Activated CD4-positive, alpha-beta T cell treated with anti-CD3 and anti-CD28 coated beads, Interleukin-2, amount 50 U/mL, for 4 hours (primary cell): Measurements from ENCODE around the gene CHRNA9.
A peak's percentile ranks its signal among the peaks of the same experiment; 100 is the strongest.
"Not testable (repeated sequence)": the region's sequence is repeated elsewhere in the genome, so short reads cannot be mapped to it uniquely, and the experiment has no call there.

Source experiments
- DNase-seq, 2 experiments: peaks; one replicate each; pipeline ENCODE4 v3.0.0-alpha.2; 2020

CHRNA9 gene

GRCh38 chr4:40334591-40335524 lies at the start of gene CHRNA9:
Gene CHRNA9 (plus strand): TSS chr4:40335333. CDS start chr4:40335468, 135 bp downstream.
- no peak for DNase-seq

DNA sequence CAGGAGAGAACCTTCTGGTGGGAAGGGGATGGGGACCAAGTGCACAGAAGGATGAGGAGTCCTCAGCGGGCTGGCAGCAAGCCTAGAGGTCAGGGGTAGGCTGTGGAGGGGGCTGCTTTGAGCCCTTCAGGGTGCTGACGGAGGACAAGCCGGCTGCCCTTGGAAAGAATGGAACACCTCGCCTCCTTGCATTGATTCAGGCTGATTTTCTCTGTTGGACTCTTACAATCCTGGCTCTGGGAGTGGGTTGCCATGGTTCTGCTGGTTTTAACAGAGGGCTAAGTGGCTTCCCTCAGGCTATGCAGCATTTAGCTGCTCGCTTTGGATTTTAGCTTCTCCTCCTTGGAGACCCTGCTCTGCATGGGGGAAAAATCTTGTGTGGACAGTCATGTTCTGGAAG lies 49.4 kb upstream of the CHRNA9 start:
- DNase-seq: no peak

DNA sequence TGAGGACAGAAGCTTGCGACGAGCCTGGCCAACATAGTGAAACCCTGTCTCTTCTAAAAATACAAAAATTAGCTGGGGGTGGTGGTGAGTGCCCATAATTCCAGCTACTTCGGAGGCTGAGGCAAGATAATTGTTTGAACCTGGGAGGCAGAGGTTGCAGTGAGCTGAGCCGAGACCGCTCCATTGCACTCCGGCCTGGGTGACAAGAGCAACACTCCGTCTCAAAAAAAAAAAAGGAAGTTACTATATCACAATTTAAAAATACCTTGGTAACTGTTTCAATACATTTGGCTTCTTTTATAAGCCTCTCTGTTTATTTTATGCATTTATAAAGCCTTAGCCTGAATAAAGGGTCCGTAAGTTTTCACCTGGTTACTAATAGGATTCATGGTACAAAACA lies 46.6 kb upstream of the CHRNA9 start:
- DNase-seq: no peak

DNA sequence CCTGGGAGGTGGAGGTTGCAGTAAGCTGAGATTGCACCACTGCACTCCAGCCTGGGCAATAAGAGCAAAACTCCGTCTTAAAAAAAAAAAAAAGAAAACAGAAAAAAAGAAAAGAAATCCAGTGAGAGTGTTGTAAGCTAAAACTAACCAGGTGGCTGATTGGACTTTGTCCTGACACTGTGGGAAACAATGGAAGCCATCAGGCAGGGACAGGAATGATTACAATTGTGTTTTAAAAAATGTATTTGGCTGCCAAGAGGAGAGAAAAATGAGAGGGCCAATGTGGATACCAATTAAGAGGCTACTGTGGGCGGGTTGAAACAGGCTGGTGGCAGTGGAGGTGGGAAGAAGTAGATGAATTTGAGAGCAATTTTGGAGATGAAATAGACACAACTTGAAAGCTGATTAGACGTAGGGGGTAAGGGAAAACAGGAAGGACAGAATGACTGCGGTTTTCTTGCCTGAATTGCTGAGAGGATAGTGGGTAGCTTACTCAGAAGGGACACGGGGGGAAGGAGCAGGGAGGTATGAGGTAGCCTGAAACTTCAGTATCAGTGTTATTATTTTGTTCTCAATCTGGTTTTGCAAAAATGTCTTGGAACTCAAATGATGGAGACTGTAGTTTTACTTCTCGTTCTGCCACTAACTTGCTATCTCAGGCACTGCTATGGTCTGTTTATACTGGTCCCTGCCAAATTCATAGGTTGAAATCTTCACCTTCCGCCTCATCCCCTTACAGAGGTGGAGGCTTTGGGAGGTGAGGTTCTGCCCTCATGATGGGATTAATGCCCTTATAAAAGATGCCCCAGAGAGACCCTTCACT lies 45.6 kb upstream of the CHRNA9 start:
- no peak for DNase-seq

- not testable (repeated sequence) for DNase-seq
Measured at GRCh38 chr4:40290611-40291186, 44.4 kb upstream of the CHRNA9 start.

GRCh38 chr4:40292313-40292759 lies 42.8 kb upstream of the CHRNA9 start:
- DNase-seq: no peak

GRCh38 chr4:40294339-40294738 lies 40.8 kb upstream of the CHRNA9 start:
- no peak for DNase-seq

DNA sequence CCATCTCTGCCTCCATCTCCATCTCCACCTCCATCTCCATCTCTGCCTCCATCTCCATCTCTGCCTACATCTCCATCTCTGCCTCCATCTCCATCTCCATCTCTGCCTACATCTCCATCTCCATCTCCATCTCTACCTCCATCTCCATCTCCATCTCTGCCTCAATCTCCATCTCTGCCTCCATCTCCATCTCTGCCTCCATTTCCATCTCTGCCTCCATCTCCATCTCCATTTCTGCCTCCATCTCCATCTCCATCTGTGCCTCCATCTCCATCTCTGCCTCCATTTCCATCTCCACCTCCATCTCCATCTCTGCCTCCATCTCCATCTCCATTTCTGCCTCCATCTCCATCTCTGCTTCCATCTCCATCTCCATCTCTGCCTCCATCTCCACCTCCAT lies 40.1 kb upstream of the CHRNA9 start:
- not testable (repeated sequence) for DNase-seq

DNA sequence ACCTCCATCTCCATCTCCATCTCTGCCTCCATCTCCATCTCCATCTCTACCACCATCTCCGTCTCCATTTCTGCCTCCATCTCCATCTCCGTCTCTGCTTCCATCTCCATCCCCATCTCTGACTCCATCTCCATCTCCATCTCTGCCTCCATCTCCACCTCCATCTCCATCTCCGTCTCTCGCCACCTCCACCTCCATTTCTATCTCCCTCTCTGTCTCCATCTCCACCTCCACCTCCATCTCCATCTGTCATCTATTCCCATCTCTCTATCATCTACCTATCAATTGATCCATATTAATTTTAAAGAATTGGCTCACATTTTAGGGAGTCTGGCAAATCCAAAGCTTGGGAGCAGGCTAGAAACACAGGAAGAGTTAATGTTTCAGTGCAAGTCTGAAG lies 39.6 kb upstream of the CHRNA9 start:
- DNase-seq: no peak

DNA sequence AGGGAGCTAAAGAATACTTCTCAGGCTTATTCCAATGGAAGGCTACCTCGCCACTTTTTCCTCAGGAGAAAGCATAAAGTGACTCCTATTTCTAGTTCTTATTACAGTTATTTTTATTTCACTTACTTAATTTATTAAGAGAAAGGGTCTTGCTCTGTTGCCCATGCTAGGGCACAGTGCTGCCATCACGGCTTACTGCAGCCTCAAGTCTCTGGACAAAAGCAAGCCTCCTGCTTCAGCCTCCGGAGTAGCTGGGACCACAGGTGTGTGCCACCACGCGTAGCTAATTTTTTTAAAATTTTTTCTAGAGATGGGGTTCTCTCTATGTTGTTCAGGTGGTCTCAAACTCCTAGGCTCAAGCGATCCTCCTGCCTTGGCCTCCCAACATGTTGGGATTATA lies 36.0 kb upstream of the CHRNA9 start:
- no peak for DNase-seq

- DNase-seq: no peak
Measured at GRCh38 chr4:40299811-40300292, 35.3 kb upstream of the CHRNA9 start.

DNA sequence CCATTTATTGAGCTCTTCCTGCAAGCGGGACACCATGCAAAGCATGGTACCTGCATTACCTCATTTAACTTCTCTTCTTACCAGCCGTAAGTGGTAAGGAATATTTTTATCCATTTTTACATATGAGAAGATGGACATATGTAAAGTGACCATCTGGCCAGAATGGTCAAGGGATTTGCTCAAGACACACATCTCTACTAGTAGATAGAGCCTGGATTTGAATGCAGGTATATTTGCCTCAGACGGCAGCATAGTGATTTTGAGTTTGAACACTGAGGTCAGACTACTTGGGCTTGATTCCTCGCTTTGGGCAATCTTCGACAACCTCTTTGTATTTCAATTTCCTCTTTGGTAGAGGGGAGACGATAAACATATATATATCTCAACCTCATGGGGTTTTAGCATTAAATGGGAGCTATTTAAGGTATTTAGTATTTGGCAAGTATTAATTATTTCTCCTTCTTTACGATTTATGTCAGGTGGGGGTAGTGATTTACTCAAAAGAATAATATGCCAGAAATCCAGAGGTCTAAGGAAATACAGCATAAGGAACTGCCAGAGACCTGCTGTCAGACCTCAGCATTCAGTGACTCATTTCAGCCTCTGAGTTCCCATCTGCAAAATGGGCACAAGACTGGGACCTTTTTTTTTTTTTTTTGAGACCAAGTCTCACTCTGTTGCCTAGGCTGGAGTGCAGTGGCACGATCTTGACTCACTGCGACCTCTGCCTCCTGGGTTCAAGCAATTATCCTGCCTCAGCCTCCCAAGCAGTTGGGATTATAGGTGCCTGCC lies 34.6 kb upstream of the CHRNA9 start:
- DNase-seq: no peak

GRCh38 chr4:40301603-40302002 lies 33.5 kb upstream of the CHRNA9 start:
- DNase-seq: peak in 1 of 2 experiments; percentile 45

DNA sequence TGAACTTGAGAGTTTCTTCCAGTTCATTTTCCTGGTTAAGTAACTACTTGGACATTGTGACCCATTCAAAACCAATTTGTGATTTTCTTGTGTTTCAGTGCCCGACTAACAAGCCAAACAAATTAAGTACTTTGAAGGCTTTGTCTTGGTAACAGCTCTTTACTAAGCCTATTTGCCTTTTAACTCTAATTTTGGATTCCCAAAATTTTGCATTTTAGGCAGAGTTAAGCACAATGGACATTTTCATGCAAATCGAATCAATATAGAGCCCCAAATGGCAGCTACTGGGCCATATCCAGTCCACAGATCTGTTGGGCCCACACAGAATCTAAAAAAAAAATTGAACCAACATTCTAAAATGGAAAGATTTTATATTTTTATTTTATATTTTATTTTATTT lies 31.4 kb upstream of the CHRNA9 start:
- DNase-seq: no peak

DNA sequence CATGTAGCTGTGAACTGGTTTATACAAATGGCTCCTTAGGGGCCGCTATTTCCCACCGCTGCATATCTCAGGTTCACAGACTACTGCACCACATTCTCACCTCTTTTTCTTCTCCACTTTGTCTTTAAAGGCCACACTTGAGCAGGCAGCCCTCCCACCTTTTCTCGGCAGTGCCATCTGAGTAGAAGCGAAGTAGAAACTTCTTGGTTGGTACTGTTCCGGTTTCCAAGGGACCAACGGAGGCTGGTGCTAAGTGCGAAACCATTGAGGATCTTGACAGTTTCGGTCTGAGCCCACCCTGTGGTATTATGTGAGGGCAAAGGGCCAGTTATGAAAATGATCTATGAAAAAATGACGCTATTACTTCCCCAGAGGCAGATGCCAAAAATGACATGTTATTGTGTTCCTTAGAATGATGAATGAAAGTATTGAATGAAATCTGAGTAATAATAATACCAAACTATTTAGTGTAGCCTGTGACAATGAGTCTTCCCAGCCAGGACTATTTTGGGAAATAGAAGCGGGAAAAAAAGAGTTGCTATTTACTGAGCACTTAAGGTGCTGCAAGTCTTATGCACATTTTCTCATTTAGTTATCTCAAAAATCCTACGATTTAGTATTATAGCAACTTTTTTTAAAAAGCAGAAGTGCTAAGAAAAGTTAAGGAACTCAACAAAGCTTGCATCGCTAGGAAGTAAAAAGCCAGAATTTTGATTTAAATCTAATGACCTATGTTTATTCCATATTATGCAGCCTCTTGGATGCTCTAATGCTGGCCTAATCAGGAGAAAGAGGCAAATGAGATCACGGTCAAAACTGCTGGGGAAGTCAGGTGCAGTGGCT lies 29.6 kb upstream of the CHRNA9 start:
- peak in 1 of 2 experiments; percentile 52 for DNase-seq

- no peak for DNase-seq
Measured at GRCh38 chr4:40306226-40306625, 28.9 kb upstream of the CHRNA9 start.

GRCh38 chr4:40306976-40307375 lies 28.2 kb upstream of the CHRNA9 start:
- DNase-seq: no peak

- DNase-seq: peak; percentile 69
Measured at GRCh38 chr4:40307627-40308497, 27.3 kb upstream of the CHRNA9 start.

- no peak for DNase-seq
Measured at GRCh38 chr4:40308528-40309122, 26.5 kb upstream of the CHRNA9 start.

GRCh38 chr4:40309250-40309774 lies 25.8 kb upstream of the CHRNA9 start:
- DNase-seq: peak; percentile 92 to 94
